Fibroblast of skin of left quadriceps (primary cell): ENCODE results near the gene COL7A1.

ENCODE experiments used
- DNase-seq, 2 experiments: peaks; one replicate each; pipeline ENCODE4 v3.0.0-alpha.2; 2013; ENCODE audit warnings: low read depth in 2 of 2

COL7A1 gene

DNA sequence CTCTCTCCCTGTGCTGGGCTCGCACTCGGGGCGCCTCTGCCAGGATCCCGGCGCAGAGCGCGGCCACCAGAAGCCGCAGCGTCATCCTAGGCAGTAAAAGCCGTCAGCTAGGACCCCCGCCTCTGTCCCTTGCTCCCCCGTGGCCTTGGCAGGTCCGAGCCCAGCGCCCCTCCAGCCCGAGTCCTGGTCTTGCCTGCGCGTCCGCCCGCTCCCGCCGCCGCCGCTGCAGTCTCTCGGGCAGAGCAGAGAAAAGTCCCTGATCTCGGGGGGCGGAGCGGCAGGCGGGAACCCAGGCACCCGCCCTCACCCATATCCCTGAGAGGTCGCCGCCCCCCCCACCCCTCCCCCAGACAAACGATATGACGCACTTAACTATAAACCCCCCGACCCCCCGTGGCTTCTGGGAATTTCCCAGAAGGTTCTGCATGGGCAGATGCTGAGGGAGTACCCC lies at the start of gene COL7A1:
TSS of gene COL7A1 (minus strand) at position 255 of the 451 bp plus-strand sequence. CDS start at position 85, 170 bp downstream.
- DNase-seq: peak; percentile 7 to 10

DNA sequence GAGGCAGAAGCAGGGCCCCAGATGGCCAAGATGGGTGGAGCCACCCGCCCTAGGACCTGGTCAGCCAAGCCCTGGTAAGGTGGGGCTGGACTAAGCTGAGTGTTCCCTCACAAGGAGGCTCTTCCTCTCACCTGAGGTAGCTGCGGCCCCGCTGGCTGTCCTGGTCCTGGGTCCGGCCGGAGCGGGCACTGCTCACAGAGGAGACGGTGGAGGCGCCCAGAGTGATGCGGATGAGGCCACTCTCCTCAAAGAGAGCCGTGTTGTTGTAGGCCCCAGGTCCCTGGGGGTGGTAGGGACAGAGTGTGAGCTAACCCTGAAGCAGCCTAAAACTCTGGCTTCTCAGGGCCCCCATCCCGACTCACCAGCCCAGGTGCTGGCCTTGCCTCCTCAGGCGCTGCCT lies 47.5 kb upstream of the COL7A1 start:
- DNase-seq: no peak

DNA sequence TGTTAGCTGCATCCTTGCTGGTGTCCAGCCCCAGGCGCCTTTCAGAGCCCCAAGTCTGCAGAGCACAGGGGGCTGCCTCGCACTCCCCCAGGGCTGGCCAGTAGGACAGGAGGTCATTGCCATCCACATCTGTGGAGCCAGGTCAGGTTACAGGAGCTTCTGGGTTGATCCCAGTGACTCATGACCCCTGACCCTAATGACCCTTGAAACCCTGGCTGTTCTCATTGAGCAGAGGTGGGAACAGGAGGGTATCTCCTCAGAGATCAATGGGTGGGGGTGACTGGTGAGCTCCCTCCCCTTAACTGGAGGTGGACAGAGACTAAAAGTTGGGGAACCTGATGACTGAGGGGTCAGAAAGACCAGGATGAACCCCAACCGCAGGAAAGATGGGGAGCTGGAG lies 46.3 kb upstream of the COL7A1 start:
- DNase-seq: no peak

DNA sequence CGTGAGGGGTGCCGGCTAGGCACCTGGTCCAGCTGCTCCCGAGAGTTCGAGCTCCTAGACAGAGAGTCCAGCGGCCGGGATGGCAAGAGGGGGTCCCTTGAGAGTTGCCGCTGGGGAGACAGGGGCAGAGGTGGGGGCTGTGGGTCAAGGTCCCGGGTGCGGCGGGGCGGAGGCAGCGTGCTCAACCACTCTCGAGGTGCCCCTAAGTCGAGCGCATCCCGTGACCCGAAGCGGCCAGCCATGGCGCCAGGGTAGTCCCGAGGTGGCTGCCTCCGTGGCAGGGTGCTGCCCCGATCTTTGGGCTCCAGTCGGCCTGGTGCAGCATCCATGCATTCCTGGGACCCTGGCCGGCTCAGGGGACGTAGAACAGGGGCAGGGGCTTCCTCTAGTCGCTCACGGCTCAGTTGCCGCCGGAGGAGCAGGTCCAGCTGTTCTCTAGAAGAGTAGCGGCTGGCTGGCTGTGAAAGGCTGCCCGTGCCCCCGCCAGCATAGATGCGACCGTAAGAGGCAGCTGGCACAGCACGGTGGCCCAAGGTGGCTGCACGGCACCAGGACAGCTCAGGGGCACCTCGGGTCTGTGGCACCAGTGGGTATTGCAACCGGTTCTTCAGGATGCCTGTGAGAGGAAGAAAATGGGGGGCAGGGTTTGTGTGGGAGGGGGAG lies 44.9 kb upstream of the COL7A1 start:
- no peak for DNase-seq

DNA sequence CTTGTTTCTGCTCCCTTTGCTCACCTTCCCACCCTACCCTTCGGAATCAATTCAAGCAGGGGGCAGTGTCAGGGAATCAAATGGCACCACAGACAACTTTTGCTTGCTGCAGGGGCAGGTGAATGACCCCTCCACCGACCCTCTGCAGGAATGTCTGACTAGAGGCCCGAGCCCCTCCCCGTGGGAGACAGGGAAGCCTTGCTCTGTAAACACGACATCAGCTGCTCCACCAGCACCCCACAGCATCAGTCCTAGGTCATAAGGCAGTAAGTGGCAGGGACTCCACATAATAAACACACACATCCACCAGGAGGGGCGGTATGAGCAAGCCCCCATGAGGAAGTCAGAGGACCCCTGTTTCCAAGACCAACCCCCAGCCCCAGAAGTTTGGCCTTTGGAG lies 42.2 kb upstream of the COL7A1 start:
- DNase-seq: no peak

DNA sequence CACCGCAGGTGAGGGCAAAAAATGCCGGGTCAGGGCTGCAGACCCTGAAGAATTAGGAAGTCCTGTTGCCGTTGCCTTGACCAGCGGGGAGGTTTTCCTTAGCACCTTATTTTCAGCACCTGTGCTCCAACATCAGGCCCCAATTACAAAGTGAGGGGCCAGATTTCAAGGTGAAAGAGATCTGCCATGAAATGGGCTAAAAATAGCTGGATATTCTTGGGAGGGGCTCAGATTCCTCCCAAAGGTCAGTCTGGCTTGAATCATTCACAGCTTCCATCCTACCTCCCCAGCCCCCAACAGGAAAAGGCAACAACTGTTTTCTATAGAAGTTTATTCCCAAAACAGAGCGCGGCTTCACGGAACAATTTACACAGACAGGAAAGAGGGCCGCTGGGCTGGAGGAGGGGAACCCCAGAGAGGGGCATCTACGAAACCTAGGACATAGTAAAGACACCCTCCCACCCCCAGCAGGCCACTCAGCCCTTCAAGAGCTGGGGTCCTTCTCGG lies 41.1 kb upstream of the COL7A1 start:
- no peak for DNase-seq

DNA sequence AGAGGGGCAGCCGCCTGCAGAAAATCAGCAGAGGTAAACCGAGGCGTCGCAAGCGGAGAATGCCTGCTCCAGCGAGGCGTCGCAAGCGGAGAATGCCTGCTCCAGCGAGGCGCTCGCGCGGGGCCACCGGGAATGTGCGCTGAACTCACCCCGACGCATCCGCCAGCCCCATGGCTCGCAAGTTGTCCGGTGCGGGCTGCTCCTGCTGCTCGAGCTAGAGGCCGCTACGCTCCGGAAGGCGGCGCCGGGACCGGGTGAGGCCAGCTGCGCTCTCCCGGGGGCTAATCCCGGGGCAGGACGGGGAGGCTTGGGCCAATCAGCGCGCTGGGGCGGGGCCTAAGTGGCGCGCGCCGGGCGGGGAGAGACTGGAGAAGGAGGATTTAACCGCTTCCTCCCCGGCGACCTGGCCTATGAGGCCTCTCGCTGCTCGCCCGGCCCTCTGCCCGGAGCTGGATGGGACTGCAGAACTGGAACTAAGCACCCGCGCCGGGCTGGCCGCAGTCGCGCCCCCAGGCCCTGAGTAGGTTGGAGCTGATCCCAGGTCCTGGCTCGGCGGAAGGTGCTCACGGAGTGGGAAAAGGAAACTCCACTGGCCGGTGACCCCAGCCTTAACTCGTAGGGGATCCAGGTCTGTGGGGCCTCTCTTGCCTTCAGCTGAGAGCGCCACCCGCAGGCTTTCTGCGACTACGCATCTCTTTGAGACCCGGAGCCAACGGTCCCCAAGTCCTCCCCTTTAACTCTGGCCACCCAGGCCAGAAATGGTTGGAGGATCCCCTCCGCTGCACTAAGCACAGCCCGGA lies 40.3 kb upstream of the COL7A1 start, which contains the start of gene SLC26A6:
TSS of gene SLC26A6 (minus strand) at position 240 of the 800 bp plus-strand sequence. CDS start at position 172, 68 bp downstream.
- peak; percentile 86 to 89 for DNase-seq

DNA sequence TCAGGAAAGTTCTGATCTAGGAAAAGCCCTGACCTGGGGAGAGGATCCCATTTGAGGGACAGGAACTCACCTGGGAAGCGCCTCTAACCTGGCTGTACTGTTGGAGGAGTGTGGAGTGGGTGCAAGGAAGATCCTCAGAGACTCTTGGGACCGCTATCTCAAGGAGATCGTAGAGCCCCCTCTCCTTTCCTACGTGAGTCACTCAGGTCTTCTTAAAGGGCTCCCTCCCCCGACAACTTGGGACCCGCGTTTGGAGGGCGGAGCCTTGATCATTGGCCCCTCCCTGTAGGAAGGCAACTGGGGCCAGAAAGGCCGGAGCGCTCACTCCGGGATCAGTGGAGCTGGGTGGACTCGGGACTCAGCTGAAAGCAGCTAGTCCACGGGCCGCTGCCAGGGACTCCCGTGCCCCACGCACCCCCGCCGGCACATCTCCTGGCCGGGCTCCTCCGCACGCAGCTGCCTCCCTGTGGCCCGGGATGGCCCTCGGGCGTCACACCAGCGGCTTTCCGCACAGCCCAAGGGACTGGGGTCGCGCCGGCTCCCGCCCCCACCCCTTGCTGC lies 39.6 kb upstream of the COL7A1 start:
- peak in 1 of 2 experiments; percentile 18 for DNase-seq

DNA sequence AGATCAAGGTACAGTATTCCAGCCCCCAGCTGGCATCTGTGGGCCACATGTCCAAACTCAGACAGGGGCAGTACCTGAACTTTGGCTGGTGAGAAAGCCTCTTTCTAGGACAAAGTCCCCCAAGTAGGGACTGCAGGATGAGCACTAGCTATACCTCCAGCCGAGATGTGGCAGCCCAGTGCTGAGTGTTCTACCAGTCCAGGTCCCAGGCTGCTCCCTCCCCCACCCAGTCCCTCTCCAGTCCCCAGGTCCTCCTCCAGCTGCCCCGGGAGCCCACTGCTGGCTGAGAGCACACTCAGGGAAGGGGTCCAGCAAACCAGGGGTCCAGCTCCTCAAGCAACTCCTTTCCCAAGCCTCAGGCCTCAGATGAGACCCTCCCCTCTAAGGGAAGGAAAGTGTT lies 38.6 kb upstream of the COL7A1 start:
- no peak for DNase-seq

DNA sequence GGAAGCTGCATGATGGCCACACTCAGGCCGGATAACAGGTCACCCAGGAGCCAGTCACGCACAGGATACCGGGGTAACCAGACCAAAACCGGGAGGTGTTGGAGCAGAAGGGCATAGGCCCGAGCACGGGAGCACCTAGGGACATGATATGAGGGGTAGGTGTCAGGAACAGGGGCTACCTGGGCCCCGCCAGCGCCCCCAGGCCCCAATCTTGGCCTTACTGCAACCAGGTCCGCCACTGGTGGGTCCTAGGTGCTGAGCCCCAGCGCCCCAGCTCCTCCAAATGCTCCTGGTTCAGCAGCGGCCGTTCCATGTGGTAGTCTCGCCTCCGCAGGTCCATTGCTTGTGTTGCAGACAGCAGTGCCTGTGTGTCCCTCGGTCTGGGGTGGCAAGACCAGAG lies 38.1 kb upstream of the COL7A1 start:
- DNase-seq: no peak

DNA sequence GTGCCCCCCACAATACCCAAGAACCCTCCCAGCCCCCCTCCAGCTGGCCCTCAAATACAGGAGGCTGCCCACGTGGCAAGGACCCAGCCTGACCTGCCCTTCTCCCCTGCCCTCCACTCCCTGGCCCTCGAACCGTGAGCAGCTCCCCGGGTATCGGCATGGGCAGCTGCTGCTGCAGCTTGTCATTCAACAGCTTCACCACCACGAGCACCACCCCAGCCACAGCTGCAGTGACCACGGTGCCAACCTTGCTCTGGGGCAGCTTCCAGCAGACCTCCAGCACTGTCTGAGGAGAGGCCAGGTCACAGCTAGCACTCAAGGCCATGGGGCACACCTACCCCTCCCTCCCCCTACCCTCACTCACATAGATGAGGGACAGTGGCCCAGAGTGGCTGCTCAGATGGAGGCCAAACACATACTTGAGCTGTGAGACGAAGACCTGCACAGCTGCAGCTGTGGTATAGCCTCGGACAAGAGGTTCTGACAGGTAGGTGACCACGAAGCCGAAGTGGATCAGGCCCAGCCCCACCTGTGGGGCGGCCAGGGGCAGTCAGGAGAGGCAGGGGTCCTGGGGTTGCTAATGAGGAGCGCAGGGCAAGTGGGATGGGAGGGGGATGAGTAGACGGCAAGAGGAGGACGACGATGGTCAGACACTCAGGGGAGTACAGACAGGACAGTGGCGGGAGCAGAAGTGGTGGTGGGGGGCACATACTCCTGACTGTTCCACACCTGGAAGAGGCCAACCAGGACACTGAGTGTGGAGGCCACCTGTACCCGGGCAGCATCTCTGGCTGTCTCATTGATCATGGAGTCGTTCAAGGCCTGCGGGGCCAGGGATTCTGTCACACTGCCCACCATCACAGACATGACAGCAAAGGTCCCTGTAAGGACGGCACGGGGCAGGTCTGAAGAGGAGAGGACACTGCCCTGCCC lies 36.7 kb upstream of the COL7A1 start:
- DNase-seq: no peak

DNA sequence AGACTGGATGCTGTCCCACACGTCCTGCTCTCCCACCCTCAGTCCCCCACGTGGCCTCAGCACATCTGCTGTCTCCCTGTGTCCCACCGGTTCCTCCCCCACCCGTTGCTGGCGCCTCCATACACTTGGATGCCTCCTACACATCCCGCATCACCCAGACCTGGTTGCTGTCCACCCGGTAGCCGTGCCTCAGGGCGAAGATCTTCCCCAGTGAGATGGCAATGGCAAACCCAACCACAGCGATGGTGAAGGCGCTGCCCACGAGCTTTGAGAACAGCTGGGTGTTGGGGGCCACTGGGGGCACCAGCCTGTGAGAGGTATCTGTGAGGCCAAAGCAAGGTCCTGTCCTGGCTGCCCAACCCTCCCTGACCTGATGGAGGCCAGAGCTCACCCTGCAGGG lies 35.7 kb upstream of the COL7A1 start:
- no peak for DNase-seq

DNA sequence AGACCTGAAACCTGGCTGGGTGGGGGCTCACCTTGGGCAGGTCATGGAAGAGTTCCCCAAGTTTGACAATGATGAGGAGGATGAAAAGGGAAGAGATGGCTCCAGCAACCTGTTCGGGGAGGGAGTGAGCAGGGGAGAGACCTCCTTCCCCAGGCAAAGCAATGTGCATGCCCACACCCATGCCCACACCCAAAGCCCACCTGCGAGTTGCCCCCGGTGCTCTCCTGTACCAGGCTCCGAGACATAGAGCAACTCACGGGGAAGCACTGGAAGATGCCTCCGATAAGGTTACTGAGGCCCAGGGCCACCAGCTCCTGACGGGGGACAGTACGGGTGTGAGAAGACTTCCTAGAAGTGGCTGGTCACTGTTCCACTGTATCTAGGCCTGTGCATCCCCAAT lies 35.3 kb upstream of the COL7A1 start:
- no peak for DNase-seq

DNA sequence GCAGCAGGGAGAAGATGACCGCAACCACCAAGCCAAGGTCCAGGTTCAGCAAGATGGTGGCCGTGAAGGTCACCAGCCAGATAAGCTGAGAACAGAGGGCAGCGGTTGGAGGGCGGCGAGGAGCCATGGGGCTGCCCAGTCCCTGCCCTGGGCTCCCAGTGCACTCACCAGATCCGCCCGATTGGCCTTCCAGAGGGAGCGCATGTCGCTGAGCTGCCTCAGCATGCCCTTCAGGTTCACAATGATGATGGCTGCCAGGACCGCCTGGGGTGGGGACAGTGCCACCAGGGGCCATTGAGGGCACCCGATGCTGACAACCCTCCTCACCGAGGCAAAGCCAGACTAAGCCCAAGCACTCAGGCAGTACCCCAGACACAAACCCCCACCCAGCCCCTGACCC lies 34.8 kb upstream of the COL7A1 start:
- DNase-seq: no peak

DNA sequence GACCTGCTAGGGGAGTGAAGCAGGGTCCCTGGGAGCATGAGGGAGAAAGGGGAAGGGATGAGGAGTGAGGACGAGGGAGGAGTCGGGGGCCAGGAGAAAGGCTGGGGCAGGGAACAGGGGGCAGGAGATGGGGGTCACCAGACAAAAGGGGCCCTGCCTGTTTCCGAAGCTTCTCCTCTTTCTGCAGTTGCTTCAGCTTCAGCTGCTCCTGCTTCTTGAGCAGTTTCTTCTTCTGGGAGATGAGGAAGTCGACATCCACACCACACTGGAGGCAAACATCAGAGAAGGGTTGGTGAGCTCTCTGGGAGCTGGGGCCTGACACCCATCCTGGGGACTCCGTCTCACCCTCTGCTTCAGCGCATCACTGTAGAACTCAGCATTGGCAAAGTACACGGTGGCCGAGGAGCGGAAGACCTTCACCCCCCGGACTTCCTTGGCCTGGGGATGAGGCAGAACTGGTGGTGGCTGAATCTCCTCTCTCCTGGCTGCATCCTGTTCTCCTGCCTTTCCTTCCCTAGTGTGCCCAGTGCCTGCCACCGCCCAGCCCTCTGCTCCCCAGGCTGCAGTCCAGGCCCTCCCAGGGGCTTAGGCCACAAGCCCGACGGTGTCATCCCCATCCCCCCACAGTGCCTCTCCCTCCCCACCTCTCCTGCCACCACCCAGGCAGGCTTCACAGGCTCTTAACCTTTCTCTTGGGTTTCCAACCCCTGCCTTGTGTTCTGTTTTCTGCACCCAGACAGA lies 33.3 kb upstream of the COL7A1 start:
- DNase-seq: no peak

DNA sequence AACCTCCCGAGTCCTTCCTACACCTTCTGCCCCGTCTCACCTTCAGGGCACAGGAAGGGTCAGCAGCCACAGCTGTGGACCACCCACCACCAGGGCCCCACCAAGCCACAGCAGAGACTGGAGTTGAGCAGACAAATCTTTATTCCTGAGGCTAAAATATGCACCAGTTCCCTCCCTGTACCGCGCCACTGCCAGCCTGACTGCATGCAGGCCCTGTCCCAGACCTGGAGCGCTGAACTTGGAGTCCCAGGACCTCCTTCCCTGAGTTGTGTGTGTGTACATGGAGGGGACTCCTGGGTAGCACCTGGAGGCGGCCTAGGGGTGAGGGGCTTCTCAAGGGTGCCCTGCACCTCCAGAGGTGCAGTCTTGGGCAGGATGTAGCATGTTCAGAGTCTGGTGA lies 30.5 kb upstream of the COL7A1 start:
- no peak for DNase-seq

DNA sequence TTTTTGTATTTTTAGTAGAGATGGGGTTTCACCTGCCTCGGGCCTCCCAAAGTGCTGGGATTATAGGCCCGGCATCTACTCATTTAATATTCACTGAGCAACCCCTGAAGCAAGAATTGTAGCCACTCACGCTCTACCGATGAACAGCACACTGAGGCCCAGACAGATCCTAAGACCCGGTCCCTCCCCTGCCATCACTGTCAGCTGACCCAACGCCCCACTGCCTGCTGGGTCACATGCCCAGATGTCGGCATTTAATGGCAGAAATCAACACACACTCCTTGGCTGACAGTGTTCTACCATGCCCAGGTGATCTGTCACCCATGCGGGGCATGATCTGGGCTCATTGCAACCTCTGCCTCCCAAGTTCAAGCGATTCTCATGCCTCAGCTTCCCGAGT lies 29.6 kb upstream of the COL7A1 start:
- no peak for DNase-seq

DNA sequence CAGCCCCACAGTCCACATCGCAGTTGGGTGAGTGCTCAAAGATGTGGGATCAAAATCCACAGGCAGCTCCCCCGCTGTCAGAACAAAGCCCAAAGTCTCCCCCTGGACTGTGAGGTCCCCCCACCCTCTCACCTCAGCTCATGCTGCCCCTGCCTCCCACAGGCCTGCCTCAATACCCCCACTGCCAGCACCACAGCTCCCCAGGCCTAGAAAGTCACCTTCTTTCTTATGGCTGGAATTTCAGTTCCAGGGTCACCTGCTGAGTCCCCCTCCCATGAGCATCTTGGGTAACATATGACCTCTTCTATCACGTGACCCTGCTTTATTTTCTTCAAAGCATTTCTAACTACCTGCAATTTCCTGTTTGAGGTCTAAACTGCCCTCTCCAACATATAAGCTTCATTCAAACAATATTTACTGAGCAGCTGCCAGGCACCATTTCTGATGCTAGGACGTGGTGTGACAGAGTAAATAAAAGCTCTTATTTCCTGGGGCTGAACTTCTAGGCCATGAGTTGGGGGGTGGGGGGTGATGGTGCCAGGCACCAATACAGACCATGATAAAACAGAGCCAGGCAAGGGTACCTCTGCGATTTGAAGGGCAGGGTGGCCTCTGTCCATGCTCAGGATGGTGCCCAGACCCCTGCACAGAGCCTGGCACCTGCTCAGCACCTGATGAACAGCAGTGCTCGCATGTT lies 28.9 kb upstream of the COL7A1 start:
- no peak for DNase-seq

DNA sequence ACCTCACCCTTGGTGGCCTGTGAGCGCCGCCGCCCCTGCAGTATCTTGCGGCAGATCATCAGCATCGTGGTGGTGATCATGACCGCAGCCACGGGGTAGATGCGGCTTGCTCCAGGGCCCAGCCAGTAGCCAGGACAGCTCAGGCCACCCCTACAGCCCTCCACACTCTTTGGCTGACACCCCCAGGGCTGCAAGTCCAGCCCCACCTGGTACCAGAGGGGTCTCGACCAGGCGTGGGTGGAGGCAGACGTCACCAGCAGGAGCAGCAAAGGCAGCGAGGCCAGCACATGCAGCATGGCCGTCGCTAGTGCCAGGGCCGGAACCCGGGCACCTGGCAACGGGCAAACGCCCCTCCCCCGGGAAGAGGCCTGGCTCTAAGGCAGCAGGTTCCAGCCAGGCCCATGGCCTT lies 26.3 kb upstream of the COL7A1 start, which contains the start of gene TMEM89:
TSS of gene TMEM89 (minus strand) at position 309 of the 409 bp plus-strand sequence. CDS start at position 296, 13 bp downstream.
- no peak for DNase-seq
